ENCODE measurements around the gene XIRP1.

DNA sequence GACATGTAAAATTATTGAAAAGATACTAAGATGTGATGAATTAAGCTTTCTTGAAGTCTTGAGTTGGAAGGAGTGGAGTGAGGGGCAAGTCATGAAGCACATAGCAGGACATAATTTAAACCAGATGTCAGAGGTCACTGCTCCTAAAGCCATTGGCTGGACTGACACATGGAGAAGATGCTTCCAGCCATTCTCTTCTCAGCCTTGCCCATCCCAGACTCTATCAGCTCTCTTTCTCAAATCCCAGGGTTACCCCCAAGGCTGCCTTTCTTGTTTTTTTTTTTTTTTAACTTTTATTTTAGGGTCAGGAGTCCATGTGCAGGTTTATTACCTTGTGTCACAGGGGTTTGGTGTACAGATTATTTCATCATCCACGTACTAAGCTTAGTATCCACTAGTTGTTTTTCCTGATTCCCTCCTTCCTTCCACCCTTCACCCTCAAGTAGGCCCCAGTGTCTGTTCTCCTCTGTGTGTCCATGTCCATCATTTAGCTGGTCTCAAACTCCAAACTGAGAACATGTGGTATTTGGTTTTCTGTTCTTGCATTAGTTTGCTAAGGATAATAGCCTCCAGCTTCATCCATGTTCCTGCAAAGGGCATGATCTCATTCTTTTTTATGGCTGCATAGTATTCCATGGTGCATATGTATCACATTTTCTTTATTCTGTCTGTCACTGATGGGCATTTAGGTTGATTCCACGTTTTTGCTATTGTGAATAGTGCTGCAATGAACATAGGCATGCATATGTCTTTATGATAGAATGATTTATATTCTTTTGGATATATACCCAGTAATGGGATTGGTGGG, 18.9 kb downstream of the XIRP1 start:
- TF ChIP-seq POLR2A (IDR thresholded peaks at IDR 0.05; ENCODE audit: low read length) (no peak), GATA1 (IDR thresholded peaks at IDR 0.05; ENCODE audit: low read depth, low read length) (no peak)

All from erythroblast (primary cell).